HL-60/S4 treated with phorbol 12-myristate 13-acetate at 8.2 ng/mL for 4 days and 3 days (cell line): ENCODE measurements around the gene LRP5.
"Not testable (repeated sequence)": the region's sequence is repeated elsewhere in the genome, so short reads cannot be mapped to it uniquely, and the experiment has no call there.

Experiments used
- in situ Hi-C: fragments of 300-500 bp; cut with MboI; formaldehyde crosslinking; loops from 2 replicates; pipeline ENCODE4 v1.15.0; 2022; ENCODE audit warnings: low sequenced_read_pairs

The LRP5 gene

GRCh38 chr11:68457898-68458249 is 145.5 kb downstream of the LRP5 start:
- in situ Hi-C loops = no loop called here

- in situ Hi-C loops = not testable (repeated sequence)
These were observed 145.9 kb downstream of the LRP5 start for GRCh38 chr11:68458340-68458739.

GRCh38 chr11:68459886-68460740 is 147.7 kb downstream of the LRP5 start:
- in situ Hi-C loops = no loop called here

GRCh38 chr11:68460741-68461574 is 148.6 kb downstream of the LRP5 start, which contains the start of gene PPP6R3:
TSS of gene PPP6R3 (plus strand) at chr11:68460752. CDS start at chr11:68537665, 76,913 bp downstream.
- in situ Hi-C loops = no loop called here

- in situ Hi-C loops = no loop called here
These were observed 149.2 kb downstream of the LRP5 start for GRCh38 chr11:68461575-68461917.

GRCh38 chr11:68463714-68464113 is 151.3 kb downstream of the LRP5 start:
- in situ Hi-C loops = no loop called here

- in situ Hi-C loops = no loop called here
These were observed 154.9 kb downstream of the LRP5 start for GRCh38 chr11:68467201-68467834.

- in situ Hi-C loops = no loop called here
These were observed 155.9 kb downstream of the LRP5 start for GRCh38 chr11:68468217-68468828.

GRCh38 chr11:68469122-68469521 is 156.7 kb downstream of the LRP5 start:
- in situ Hi-C loops = no loop called here

GRCh38 chr11:68469642-68470041 is 157.3 kb downstream of the LRP5 start:
- in situ Hi-C loops = no loop called here

GRCh38 chr11:68470304-68470811 is 158.0 kb downstream of the LRP5 start:
- in situ Hi-C loops = no loop called here

- in situ Hi-C loops = no loop called here
These were observed 159.3 kb downstream of the LRP5 start for GRCh38 chr11:68471360-68472340.

- in situ Hi-C loops = no loop called here
These were observed 160.4 kb downstream of the LRP5 start for GRCh38 chr11:68472778-68473177.

- in situ Hi-C loops = no loop called here
These were observed 161.3 kb downstream of the LRP5 start for GRCh38 chr11:68473693-68474092.

- in situ Hi-C loops = not testable (repeated sequence)
These were observed 163.2 kb downstream of the LRP5 start for GRCh38 chr11:68475626-68476025.

- in situ Hi-C loops = no loop called here
These were observed 167.0 kb downstream of the LRP5 start for GRCh38 chr11:68479390-68479789.

GRCh38 chr11:68480193-68480592 is 167.8 kb downstream of the LRP5 start:
- in situ Hi-C loops = no loop called here

GRCh38 chr11:68480852-68481510 is 168.6 kb downstream of the LRP5 start:
- in situ Hi-C loops = no loop called here

GRCh38 chr11:68481579-68482240 is 169.3 kb downstream of the LRP5 start:
- in situ Hi-C loops = no loop called here
